Measurements from ENCODE around the gene MSI2. TPM values are rescaled to one million over a fixed set of nuclear protein-coding genes. Genes with fewer than 3 reads are reported as not detected.

MSI2 gene
- total and polyA plus RNA-seq, 7 donors, result 37.6 to 133 (median 87.1) TPM

GRCh38 chr17:57332501-57332900 lies 76.2 kb downstream of the MSI2 start:
- DNase-seq (no peak), ATAC-seq (no peak)
- Histone ChIP-seq H3K4me3 (no peak overlapping the region), H3K36me3 (ENCODE audit: insufficient read depth in 1 of 2, low read depth in 1 of 2) (no peaks in the 10 kb centered on the region), H3K27ac (no peak overlapping the region), H3K27me3 (ENCODE audit: insufficient read depth in 3 of 3, low read length in 2 of 3) (no peaks in the 10 kb centered on the region), H3K4me1 (peaks cover 28% of the 10 kb centered on the region), H3K9me3 (no peaks in the 10 kb centered on the region)
- TF ChIP-seq CTCF (IDR thresholded peaks at IDR 0.05), result no peak
- intact Hi-C loops (cut with DNase I), result no loop called here
- 69 to 87% (median 74%) methylated on average over 5 of the region's 5 CpGs for WGBS, 3 donors

GRCh38 chr17:57335195-57335792 lies 79.0 kb downstream of the MSI2 start:
- no peaks in the 10 kb centered on the region for H3K9me3 ChIP-seq
- H3K36me3 ChIP-seq (ENCODE audit: insufficient read depth in 1 of 2, low read depth in 1 of 2), result no peaks in the 10 kb centered on the region
- H3K4me3 ChIP-seq, result no peak overlapping the region
- WGBS, 3 donors, result 86 to 88% (median 88%) methylated on average over 7 of the region's 7 CpGs
- H3K27me3 ChIP-seq (ENCODE audit: insufficient read depth in 3 of 3, low read length in 2 of 3), result no peaks in the 10 kb centered on the region
- no peak for TF ChIP-seq CTCF (IDR thresholded peaks at IDR 0.05)
- H3K4me1 ChIP-seq, result peaks cover 19% of the 10 kb centered on the region
- H3K27ac ChIP-seq, result no peak overlapping the region
- DNase-seq (no peak), ATAC-seq (no peak)
- intact Hi-C loops (cut with DNase I), result no loop called here

- intact Hi-C loops (cut with DNase I), result no loop called here
- Histone ChIP-seq H3K4me3 (no peak overlapping the region), H3K27ac (no peak overlapping the region), H3K27me3 (ENCODE audit: insufficient read depth in 3 of 3, low read length in 2 of 3) (no peaks in the 10 kb centered on the region), H3K9me3 (no peaks in the 10 kb centered on the region), H3K4me1 (peaks cover 18% of the 10 kb centered on the region), H3K36me3 (ENCODE audit: insufficient read depth in 1 of 2, low read depth in 1 of 2) (no peaks in the 10 kb centered on the region)
- ATAC-seq (peak; percentile 34 to 59 (median 41)), DNase-seq (no peak)
- 40 to 43% (median 42%) methylated on average over 12 of the region's 12 CpGs for WGBS, 3 donors
- TF ChIP-seq CTCF (IDR thresholded peaks at IDR 0.05), result no peak
These were observed 81.1 kb downstream of the MSI2 start for GRCh38 chr17:57337390-57337789.

GRCh38 chr17:57338257-57338914 lies 82.1 kb downstream of the MSI2 start:
- Histone ChIP-seq H3K9me3 (no peaks in the 10 kb centered on the region), H3K27ac (peak overlapping the region; percentile 1), H3K4me3 (no peak overlapping the region), H3K36me3 (ENCODE audit: insufficient read depth in 1 of 2, low read depth in 1 of 2) (no peaks in the 10 kb centered on the region), H3K4me1 (peaks cover 23% of the 10 kb centered on the region), H3K27me3 (ENCODE audit: insufficient read depth in 3 of 3, low read length in 2 of 3) (no peaks in the 10 kb centered on the region)
- intact Hi-C loops (cut with DNase I), result no loop called here
- DNase-seq, result no peak
- ATAC-seq, result peak in 1 of 4 donors; percentile 19
- 62 to 81% (median 65%) methylated on average over 13 of the region's 13 CpGs for WGBS, 3 donors
- TF ChIP-seq CTCF (IDR thresholded peaks at IDR 0.05), result no peak

Measured in psoas muscle (tissue), 8 donors.